ENCODE results near the gene LATS1. TPM values are rescaled to one million over a fixed set of nuclear protein-coding genes. Genes with fewer than 3 reads are reported as not detected.
A peak's percentile ranks its signal among the peaks of the same experiment; 100 is the strongest.

LATS1 gene
- total and polyA plus RNA-seq, 10 of the 15 experiments (the other 5 are each of a cell fraction or from before 2014, with no cell fraction given), result 2.1 to 15.6 (median 11.0) TPM

GRCh38 chr6:149717255-149717587 is 680 bp downstream of the LATS1 start:
- SMC1A ChIA-PET (ENCODE audit: uncharacterized antibody, unreplicated experiment), result interaction anchor here (0.7 to 1.8 kb wide), 6 partner anchors 27 to 172 kb away, joined by 3 to 6 read pairs (median 4); partner anchors contain the start of genes PCMT1 and PPIL4
- TF ChIP-seq POLR2AphosphoS5 (IDR thresholded peaks at IDR 0.05; ENCODE audit: low read length) (no peak), FOXM1 (IDR thresholded peaks at IDR 0.05; ENCODE audit: low read depth, low read length) (no peak), ZNF217 (IDR thresholded peaks at IDR 0.05) (no peak), ATF7 (IDR thresholded peaks at IDR 0.05; ENCODE audit: low read depth) (no peak), NBN (IDR thresholded peaks at IDR 0.05) (no peak), TCF12 (IDR thresholded peaks at IDR 0.05; ENCODE audit: low read depth, low read length) (no peak), ZNF592 (IDR thresholded peaks at IDR 0.05) (no peak), SUZ12 (IDR thresholded peaks at IDR 0.05; ENCODE audit: unreplicated experiment) (no peak), BCLAF1 (IDR thresholded peaks at IDR 0.05) (no peak), ZBTB11 (CRISPR knock-in tag; IDR thresholded peaks at IDR 0.05) (no peak), ZNF24 (IDR thresholded peaks at IDR 0.05) (no peak), SP1 (IDR thresholded peaks at IDR 0.05; ENCODE audit: low read depth, low read length) (no peak), RELB (IDR thresholded peaks at IDR 0.05; ENCODE audit: low read depth) (no peak)
- H3K27me3 ChIP-seq (replicated peaks in 1 of 2; ENCODE audit: control insufficient read depth in 2 of 2, insufficient read depth in 2 of 2, low read length in 1 of 2), result no peaks in the 10 kb centered on the region
- DNase-seq (ENCODE audit: low read depth, low spot score) (no peak), FAIRE-seq (no peak), ATAC-seq (no peak)
- BruUV-seq (replicated peaks), result no TSS peak
- no peaks in the 10 kb centered on the region for H4K20me1 ChIP-seq (ENCODE audit: control insufficient read depth, insufficient read depth)
- peaks cover 57% of the 10 kb centered on the region for H3K79me2 ChIP-seq (ENCODE audit: control insufficient read depth, insufficient read depth, low read length)
- peak overlapping the region; percentile 85 for H3K9ac ChIP-seq (ENCODE audit: control insufficient read depth, insufficient read depth, low read length)
- peak overlapping the region; percentile 95 for H3K4me3 ChIP-seq
- peak overlapping the region; percentile 93 for H3K4me2 ChIP-seq (ENCODE audit: control insufficient read depth, insufficient read depth)
- POLR2A ChIA-PET, result interaction anchor here (0.5 to 2.7 kb wide), 5 partner anchors 12 to 81 kb away, joined by 3 to 11 read pairs (median 7); partner anchors contain the start of genes NUP43 and PCMT1
- H3K27ac ChIP-seq (ENCODE audit: control insufficient read depth, insufficient read depth), result peak overlapping the region; percentile 86
- no peaks in the 10 kb centered on the region for H3K9me3 ChIP-seq (replicated peaks; ENCODE audit: control insufficient read depth, insufficient read depth, low read length)
- WGBS (ENCODE audit: insufficient coverage, insufficient replicate concordance, low lambda C conversion rate, missing lambda C conversion rate), result 1% methylated on average over 9 of the region's 9 CpGs
- H2AFZ ChIP-seq (ENCODE audit: control insufficient read depth, low read depth, low read length), result peak overlapping the region; percentile 92
- RAD21 ChIA-PET (ENCODE audit: unreplicated experiment), result interaction anchor here (0.9 to 1.5 kb wide), 6 partner anchors 9 to 169 kb away, joined by 3 to 5 read pairs (median 4); partner anchors contain the start of gene GINM1
- in situ Hi-C loops (cut with MboI), result no loop called here
- H3K4me1 ChIP-seq (ENCODE audit: control insufficient read depth, insufficient read depth, low read length), result no peaks in the 10 kb centered on the region
- intact Hi-C loops (cut with micrococcal nuclease; ENCODE audit: unreplicated experiment), result loop anchor here (5.0 kb wide), 1 partner anchor 150 kb away; the partner anchor contains the start of gene GINM1
- CTCF ChIA-PET, result interaction anchor here (0.6 to 1.8 kb wide), 7 partner anchors 12 to 1221 kb away, joined by 3 to 5 read pairs (median 3); no protein-coding TSS in a partner anchor
- 0 out of 4 replicates have a peak, but pooled peaks cover 0 to 3% of the 10 kb centered on the region in 2 experiments for H3K36me3 ChIP-seq (ENCODE audit: control insufficient read depth in 2 of 2, insufficient read depth in 2 of 2, low read length in 1 of 2)

All from GM12878 (cell line).